B cell (primary cell): ENCODE data around the gene DGCR8. TPM values are rescaled to one million over a fixed set of nuclear protein-coding genes. Genes with fewer than 3 reads are reported as not detected.

Experiments
- ATAC-seq: fragments of 200-7000 bp; cut with Tn5 transposase; one replicate; pipeline ENCODE4 v1.10.0; 2021; ENCODE audit warnings: low read depth, mild to moderate bottlenecking, moderate number of reproducible peaks, moderate library complexity
- CTCF ChIA-PET: fragments of 350-600 bp; sonication (Branson Sonifier 250); formaldehyde crosslinking; loops from one replicate; lab custom pipeline; 2021; ENCODE audit warnings: antibody characterized with exemption, inconsistent platforms; lab: Charles Lee
- POLR2A ChIA-PET: fragments of 350-600 bp; sonication (Branson Sonifier 250); formaldehyde crosslinking; loops from one replicate; lab custom pipeline; 2021; ENCODE audit warnings: antibody characterized with exemption; lab: Charles Lee
- DNase-seq: peaks from one replicate; pipeline ENCODE4 v3.0.0; 2013
- H2AFZ ChIP-seq: 2 replicates; pipeline ENCODE4 v1.6.1; 2012; ENCODE audit warnings: mild to moderate bottlenecking, low read depth, low read length; ENCODE audit not compliant: insufficient read depth, poor library complexity, severe bottlenecking
- H3K27ac ChIP-seq, 2 donors: 1 replicate in 1 of 2; 2 replicates in 1 of 2; pipeline ENCODE4 v1.5.1; 2012 to 2013; ENCODE audit warnings: low read length in 2 of 2, mild to moderate bottlenecking in 2 of 2, moderate library complexity in 1 of 2
- H3K27me3 ChIP-seq, 4 experiments: fragments of 200-600 bp in 1 of 4; sonication (generic) in 1 of 4; replicated peaks in 1 of 4; 1 replicate in 2 of 4; 2 replicates in 2 of 4; pipeline versions ENCODE4 v1.6.1 to v1.7.0; 2013 to 2016; ENCODE audit warnings: low read length in 3 of 4, mild to moderate bottlenecking in 2 of 4, mixed read lengths in 1 of 4, moderate library complexity in 1 of 4; ENCODE audit not compliant: insufficient read depth in 4 of 4, control insufficient read depth in 3 of 4; ENCODE audit errors: control extremely low read depth in 1 of 4
- H3K36me3 ChIP-seq, 2 experiments: replicated peaks in 1 of 2; 1 replicate in 1 of 2; 2 replicates in 1 of 2; pipeline versions ENCODE4 v1.6.1 to v1.7.1; 2013; ENCODE audit warnings: low read length in 1 of 2; ENCODE audit not compliant: insufficient read depth in 2 of 2, control insufficient read depth in 1 of 2; ENCODE audit errors: control extremely low read depth in 1 of 2, extremely low read depth in 1 of 2
- H3K4me1 ChIP-seq, 2 donors: fragments of 200-600 bp in 1 of 2; sonication (generic) in 1 of 2; 1 replicate in 1 of 2; 2 replicates in 1 of 2; pipeline versions ENCODE4 v1.5.1 to v1.6.1; 2013 to 2017; ENCODE audit warnings: low read length in 2 of 2; ENCODE audit not compliant: control insufficient read depth in 2 of 2, insufficient read depth in 2 of 2
- H3K4me2 ChIP-seq: replicated peaks from 2 replicates; pipeline ENCODE3; 2012; ENCODE audit warnings: mild to moderate bottlenecking, low read depth, low read length; ENCODE audit not compliant: poor library complexity, severe bottlenecking
- H3K4me3 ChIP-seq, 5 experiments: fragments of 200-600 bp in 1 of 5; sonication (generic) in 1 of 5; 1 replicate in 3 of 5; 2 replicates in 2 of 5; pipeline versions ENCODE4 v1.5.1 to v1.7.0; 2011 to 2016; ENCODE audit warnings: low read length in 4 of 5, mild to moderate bottlenecking in 4 of 5, low read depth in 2 of 5, control low read depth in 1 of 5, moderate library complexity in 1 of 5; ENCODE audit not compliant: insufficient read depth in 1 of 5; ENCODE audit errors: control extremely low read depth in 1 of 5, extremely low read depth in 1 of 5
- H3K79me2 ChIP-seq: fragments of 200-600 bp; sonication (generic); one replicate; pipeline ENCODE4 v1.6.0; 2016; ENCODE audit warnings: low read length; ENCODE audit not compliant: control insufficient read depth, insufficient read depth
- H3K9ac ChIP-seq: fragments of 200-600 bp; sonication (generic); 2 replicates; pipeline ENCODE4 v1.6.1; 2017; ENCODE audit warnings: mild to moderate bottlenecking, low read length, moderate library complexity
- H3K9me3 ChIP-seq, 3 donors: one replicate each; pipeline versions ENCODE4 v1.6.1 to v1.7.1; 2013; ENCODE audit warnings: low read length in 2 of 3; ENCODE audit not compliant: control insufficient read depth in 2 of 3, insufficient read depth in 1 of 3; ENCODE audit errors: control extremely low read depth in 1 of 3
- H4K20me1 ChIP-seq: 2 replicates; pipeline ENCODE4 v1.6.0; 2012; ENCODE audit warnings: mild to moderate bottlenecking, low read length; ENCODE audit not compliant: insufficient read depth, control insufficient read depth, poor library complexity, severe bottlenecking
- H3K27ac Mint-ChIP-seq: one replicate; pipeline ENCODE4 v1.8.0; 2021; ENCODE audit warnings: mixed read lengths
- H3K27me3 Mint-ChIP-seq: one replicate; pipeline ENCODE4 v1.8.0; 2021; ENCODE audit warnings: mixed read lengths
- H3K4me1 Mint-ChIP-seq: one replicate; pipeline ENCODE4 v1.8.0; 2021; ENCODE audit warnings: mixed read lengths
- H3K4me3 Mint-ChIP-seq: one replicate; pipeline ENCODE4 v1.8.0; 2021; ENCODE audit warnings: mixed read lengths
- H3K9me3 Mint-ChIP-seq: one replicate; pipeline ENCODE4 v1.8.0; 2022; ENCODE audit warnings: mixed read lengths; ENCODE audit not compliant: insufficient read depth
- CTCF ChIP-seq: fragments of 200-600 bp; IDR thresholded peaks from one replicate; pipeline ENCODE4 v1.8.0; 2022; ENCODE audit warnings: antibody characterized with exemption, mild to moderate bottlenecking
- EZH2 ChIP-seq: IDR thresholded peaks from 2 replicates; pipeline ENCODE4 v1.6.1; 2012; ENCODE audit warnings: borderline replicate concordance, low read depth, mild to moderate bottlenecking, moderate library complexity, low read length; ENCODE audit not compliant: insufficient read depth, poor library complexity, severe bottlenecking
- WGBS: methylation state at CpG from one replicate; pipeline ENCODE4 v1.1.5; 2013; ENCODE audit warnings: missing lambda C conversion rate; ENCODE audit not compliant: insufficient coverage; 5-methylcytosine and 5-hydroxymethylcytosine counted together
- intact Hi-C: fragments of 100-400 bp; cut with micrococcal nuclease; formaldehyde crosslinking; loops from one replicate; pipeline ENCODE4 v1.10.0; 2022
- polyA plus RNA-seq: library from polyadenylated mRNA; depleted of rRNA; stranded (reverse); fragments of >200 nt; gene quantifications from 2 replicates; pipeline ENCODE4 v1.2.3, GENCODE V29; 2012
- total RNA-seq, 2 donors: library from RNA; stranded (reverse); fragments of 120-200 nt in 1 of 2; gene quantifications; 1 replicate in 1 of 2; 2 replicates in 1 of 2; pipeline versions ENCODE4 v1.2.3 to v1.2.4, GENCODE V29; 2013 to 2022

Gene DGCR8
- total and polyA plus RNA-seq, 2 donors (not counting 1 experiment from before 2014, with no cell fraction given), result 19.6 to 43.2 TPM

- TF ChIP-seq CTCF (no peak), EZH2 (no peak)
- H3K36me3 ChIP-seq, result peaks cover 0 to 7% of the 10 kb centered on the region in 2 experiments
- no peak overlapping the region for H3K27ac ChIP-seq
- H3K4me3 ChIP-seq, result no peak overlapping the region
- H2AFZ ChIP-seq, result no peak overlapping the region
- ChIA-PET CTCF (no interaction called here), POLR2A (no interaction called here)
- peaks cover 0 to under 1% of the 10 kb centered on the region in 2 donors for H3K4me1 ChIP-seq
- DNase-seq (no peak), ATAC-seq (no peak)
- no peak overlapping the region for H3K4me3 Mint-ChIP-seq
- H3K9ac ChIP-seq, result no peak overlapping the region
- H3K27ac Mint-ChIP-seq, result no peak overlapping the region
- peaks cover 16% of the 10 kb centered on the region for H4K20me1 ChIP-seq
- intact Hi-C loops, result no loop called here
- 98% methylated on average over 65 of the region's 65 CpGs for WGBS
- no peaks in the 10 kb centered on the region for H3K9me3 Mint-ChIP-seq
- H3K4me2 ChIP-seq, result no peak overlapping the region
- peaks cover 7% of the 10 kb centered on the region for H3K79me2 ChIP-seq
- no peaks in the 10 kb centered on the region for H3K9me3 ChIP-seq
- H3K27me3 Mint-ChIP-seq, result no peaks in the 10 kb centered on the region
- no peaks in the 10 kb centered on the region for H3K27me3 ChIP-seq
- H3K4me1 Mint-ChIP-seq, result peaks cover 11% of the 10 kb centered on the region
Measured at GRCh38 chr22:20142711-20143621, 62.9 kb downstream of the DGCR8 start.
